Measurements from ENCODE around the gene RER1.

RER1 gene

GRCh38 chr1:2431518-2431917 is 39.9 kb downstream of the RER1 start:
- 61% methylated on average over 5 of the region's 10 CpGs for WGBS
- H2AK5ac ChIP-seq (ENCODE audit: low read length, severe bottlenecking), result no peak overlapping the region
- no peaks in the 10 kb centered on the region for H3K4me1 ChIP-seq (ENCODE audit: control insufficient read depth, insufficient read depth, low read depth, low read length)
- no peak overlapping the region for H4K8ac ChIP-seq (ENCODE audit: low read length)
- peaks cover 23 to 84% of the 10 kb centered on the region in 2 experiments for H3K27me3 ChIP-seq (ENCODE audit: control insufficient read depth in 1 of 2, insufficient read depth in 1 of 2, low read length in 2 of 2)
- no peak overlapping the region for H4K91ac ChIP-seq (ENCODE audit: low read length)
- no peak for DNase-seq
- H2BK5ac ChIP-seq (ENCODE audit: low read depth, low read length, poor library complexity, severe bottlenecking), result no peak overlapping the region
- H3K9me3 ChIP-seq (ENCODE audit: control insufficient read depth, low read length), result no peaks in the 10 kb centered on the region
- no peak overlapping the region for H3K4me3 ChIP-seq (ENCODE audit: insufficient read depth in 1 of 2, low read depth in 1 of 2, low read length in 2 of 2)
- no peak overlapping the region for H3K9ac ChIP-seq (ENCODE audit: low read length)
- H2BK15ac ChIP-seq (ENCODE audit: low read depth, poor library complexity, severe bottlenecking), result no peak overlapping the region
- H3K14ac ChIP-seq (ENCODE audit: low read length in 2 of 2), result no peak overlapping the region
- H3K36me3 ChIP-seq (ENCODE audit: control insufficient read depth in 1 of 2, insufficient read depth in 2 of 2, low read depth in 1 of 2, low read length in 2 of 2), result peaks cover 0 to 5% of the 10 kb centered on the region in 2 experiments
- no peak overlapping the region for H2AFZ ChIP-seq (ENCODE audit: low read depth, low read length)
- no peak overlapping the region for H3K27ac ChIP-seq (ENCODE audit: low read length, poor library complexity, severe bottlenecking)
- no peak overlapping the region for H3K18ac ChIP-seq (ENCODE audit: low read depth in 1 of 2, low read length in 2 of 2)
- H3K79me1 ChIP-seq (replicated peaks; ENCODE audit: low read length, poor library complexity, severe bottlenecking), result no peaks in the 10 kb centered on the region
- H3K4ac ChIP-seq (ENCODE audit: low read depth in 1 of 2, low read length in 2 of 2), result no peak overlapping the region
- no peak overlapping the region for H2BK12ac ChIP-seq (ENCODE audit: low read length in 2 of 2)
- H2BK120ac ChIP-seq (ENCODE audit: low read depth, low read length), result no peak overlapping the region
- no peak overlapping the region for H3K23ac ChIP-seq (ENCODE audit: low read length in 2 of 2)
- no peak overlapping the region for H3K4me2 ChIP-seq (ENCODE audit: low read length, poor library complexity, severe bottlenecking)

- no peak for DNase-seq
- no peak overlapping the region for H3K4me3 ChIP-seq (ENCODE audit: insufficient read depth in 1 of 2, low read depth in 1 of 2, low read length in 2 of 2)
- WGBS, result 68% methylated on average over 16 of the region's 16 CpGs
- no peak overlapping the region for H4K91ac ChIP-seq (ENCODE audit: low read length)
- no peak overlapping the region for H2BK15ac ChIP-seq (ENCODE audit: low read depth, poor library complexity, severe bottlenecking)
- H3K27ac ChIP-seq (ENCODE audit: low read length, poor library complexity, severe bottlenecking), result no peak overlapping the region
- H3K79me1 ChIP-seq (replicated peaks; ENCODE audit: low read length, poor library complexity, severe bottlenecking), result no peaks in the 10 kb centered on the region
- no peak overlapping the region for H3K23ac ChIP-seq (ENCODE audit: low read length in 2 of 2)
- no peak overlapping the region for H2BK12ac ChIP-seq (ENCODE audit: low read length in 2 of 2)
- no peak overlapping the region for H3K18ac ChIP-seq (ENCODE audit: low read depth in 1 of 2, low read length in 2 of 2)
- peaks cover 0 to 5% of the 10 kb centered on the region in 2 experiments for H3K36me3 ChIP-seq (ENCODE audit: control insufficient read depth in 1 of 2, insufficient read depth in 2 of 2, low read depth in 1 of 2, low read length in 2 of 2)
- no peak overlapping the region for H3K14ac ChIP-seq (ENCODE audit: low read length in 2 of 2)
- no peak overlapping the region for H2AFZ ChIP-seq (ENCODE audit: low read depth, low read length)
- no peak overlapping the region for H2BK5ac ChIP-seq (ENCODE audit: low read depth, low read length, poor library complexity, severe bottlenecking)
- H3K4ac ChIP-seq (ENCODE audit: low read depth in 1 of 2, low read length in 2 of 2), result no peak overlapping the region
- H3K9ac ChIP-seq (ENCODE audit: low read length), result no peak overlapping the region
- H2BK120ac ChIP-seq (ENCODE audit: low read depth, low read length), result no peak overlapping the region
- no peaks in the 10 kb centered on the region for H3K9me3 ChIP-seq (ENCODE audit: control insufficient read depth, low read length)
- no peak overlapping the region for H4K8ac ChIP-seq (ENCODE audit: low read length)
- H3K27me3 ChIP-seq (ENCODE audit: control insufficient read depth in 1 of 2, insufficient read depth in 1 of 2, low read length in 2 of 2), result peaks cover 23 to 85% of the 10 kb centered on the region in 2 experiments
- H3K4me1 ChIP-seq (ENCODE audit: control insufficient read depth, insufficient read depth, low read depth, low read length), result no peaks in the 10 kb centered on the region
- H2AK5ac ChIP-seq (ENCODE audit: low read length, severe bottlenecking), result no peak overlapping the region
- no peak overlapping the region for H3K4me2 ChIP-seq (ENCODE audit: low read length, poor library complexity, severe bottlenecking)
These were observed 40.8 kb downstream of the RER1 start for GRCh38 chr1:2432441-2432844.

- no peak overlapping the region for H4K8ac ChIP-seq (ENCODE audit: low read length)
- peaks cover 0 to 4% of the 10 kb centered on the region in 2 experiments for H3K36me3 ChIP-seq (ENCODE audit: control insufficient read depth in 1 of 2, insufficient read depth in 2 of 2, low read depth in 1 of 2, low read length in 2 of 2)
- DNase-seq, result no peak
- H3K23ac ChIP-seq (ENCODE audit: low read length in 2 of 2), result no peak overlapping the region
- no peak overlapping the region for H2AFZ ChIP-seq (ENCODE audit: low read depth, low read length)
- H3K18ac ChIP-seq (ENCODE audit: low read depth in 1 of 2, low read length in 2 of 2), result no peak overlapping the region
- H3K4me1 ChIP-seq (ENCODE audit: control insufficient read depth, insufficient read depth, low read depth, low read length), result no peaks in the 10 kb centered on the region
- no peak overlapping the region for H2BK120ac ChIP-seq (ENCODE audit: low read depth, low read length)
- no peak overlapping the region for H2BK5ac ChIP-seq (ENCODE audit: low read depth, low read length, poor library complexity, severe bottlenecking)
- no peak overlapping the region for H3K14ac ChIP-seq (ENCODE audit: low read length in 2 of 2)
- no peaks in the 10 kb centered on the region for H3K9me3 ChIP-seq (ENCODE audit: control insufficient read depth, low read length)
- WGBS, result 89% methylated on average over 13 of the region's 13 CpGs
- H4K91ac ChIP-seq (ENCODE audit: low read length), result no peak overlapping the region
- H3K27me3 ChIP-seq (ENCODE audit: control insufficient read depth in 1 of 2, insufficient read depth in 1 of 2, low read length in 2 of 2), result peaks cover 23 to 87% of the 10 kb centered on the region in 2 experiments
- H3K4me2 ChIP-seq (ENCODE audit: low read length, poor library complexity, severe bottlenecking), result no peak overlapping the region
- H2BK15ac ChIP-seq (ENCODE audit: low read depth, poor library complexity, severe bottlenecking), result no peak overlapping the region
- no peak overlapping the region for H3K9ac ChIP-seq (ENCODE audit: low read length)
- no peak overlapping the region for H3K27ac ChIP-seq (ENCODE audit: low read length, poor library complexity, severe bottlenecking)
- no peak overlapping the region for H3K4ac ChIP-seq (ENCODE audit: low read depth in 1 of 2, low read length in 2 of 2)
- no peak overlapping the region for H2BK12ac ChIP-seq (ENCODE audit: low read length in 2 of 2)
- no peaks in the 10 kb centered on the region for H3K79me1 ChIP-seq (replicated peaks; ENCODE audit: low read length, poor library complexity, severe bottlenecking)
- H3K4me3 ChIP-seq (ENCODE audit: insufficient read depth in 1 of 2, low read depth in 1 of 2, low read length in 2 of 2), result no peak overlapping the region
- no peak overlapping the region for H2AK5ac ChIP-seq (ENCODE audit: low read length, severe bottlenecking)
These were observed 41.6 kb downstream of the RER1 start for GRCh38 chr1:2433196-2433595.

GRCh38 chr1:2433936-2434655 is 42.5 kb downstream of the RER1 start:
- Histone ChIP-seq H4K8ac (ENCODE audit: low read length) (no peak overlapping the region), H3K9ac (ENCODE audit: low read length) (no peak overlapping the region), H4K91ac (ENCODE audit: low read length) (no peak overlapping the region), H3K18ac (ENCODE audit: low read depth in 1 of 2, low read length in 2 of 2) (no peak overlapping the region), H3K4me1 (ENCODE audit: control insufficient read depth, insufficient read depth, low read depth, low read length) (no peaks in the 10 kb centered on the region), H2AK5ac (ENCODE audit: low read length, severe bottlenecking) (no peak overlapping the region), H3K23ac (ENCODE audit: low read length in 2 of 2) (no peak overlapping the region), H3K27ac (ENCODE audit: low read length, poor library complexity, severe bottlenecking) (no peak overlapping the region), H3K4me2 (ENCODE audit: low read length, poor library complexity, severe bottlenecking) (no peak overlapping the region), H3K14ac (ENCODE audit: low read length in 2 of 2) (no peak overlapping the region), H3K27me3 (ENCODE audit: control insufficient read depth in 1 of 2, insufficient read depth in 1 of 2, low read length in 2 of 2) (peaks cover 23 to 85% of the 10 kb centered on the region in 2 experiments), H3K4ac (ENCODE audit: low read depth in 1 of 2, low read length in 2 of 2) (no peak overlapping the region), H2BK5ac (ENCODE audit: low read depth, low read length, poor library complexity, severe bottlenecking) (no peak overlapping the region), H3K4me3 (ENCODE audit: insufficient read depth in 1 of 2, low read depth in 1 of 2, low read length in 2 of 2) (no peak overlapping the region), H2BK15ac (ENCODE audit: low read depth, poor library complexity, severe bottlenecking) (no peak overlapping the region), H3K79me1 (replicated peaks; ENCODE audit: low read length, poor library complexity, severe bottlenecking) (no peaks in the 10 kb centered on the region), H3K36me3 (ENCODE audit: control insufficient read depth in 1 of 2, insufficient read depth in 2 of 2, low read depth in 1 of 2, low read length in 2 of 2) (no peaks in the 10 kb centered on the region), H3K9me3 (ENCODE audit: control insufficient read depth, low read length) (no peaks in the 10 kb centered on the region), H2BK120ac (ENCODE audit: low read depth, low read length) (no peak overlapping the region), H2AFZ (ENCODE audit: low read depth, low read length) (no peak overlapping the region), H2BK12ac (ENCODE audit: low read length in 2 of 2) (no peak overlapping the region)
- WGBS, result 87% methylated on average over 34 of the region's 34 CpGs
- DNase-seq, result no peak
